Measurements from ENCODE around the gene SIGLEC15.

- TF ChIP-seq CTCF (IDR thresholded peaks at IDR 0.05; ENCODE audit: low read depth, low read length) (no peak), EZH2phosphoT487 (IDR thresholded peaks at IDR 0.05; ENCODE audit: low read depth) (no peak)
Observed at GRCh38 chr18:45792506-45793263, 32.8 kb upstream of the SIGLEC15 start.
